ENCODE data around the gene SLC9A9.

DNA sequence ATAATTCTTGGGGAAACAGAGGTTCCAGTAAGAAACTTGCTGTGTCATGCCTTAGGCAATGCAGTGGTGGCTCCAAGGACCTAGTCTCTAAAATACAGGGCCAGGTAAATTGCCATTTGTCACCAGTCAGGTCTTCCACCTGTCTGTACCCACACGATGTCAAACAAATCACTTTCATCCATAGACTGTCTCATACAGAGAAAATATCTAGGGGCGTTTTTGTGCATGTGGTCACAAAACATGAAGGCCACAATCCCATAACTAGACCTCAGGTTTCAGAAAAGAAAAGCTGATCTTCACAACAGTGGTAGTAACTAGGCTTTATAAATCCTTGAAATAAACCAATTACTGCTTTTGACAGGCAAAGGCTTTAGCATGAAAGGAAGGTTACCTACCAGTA, 92.3 kb downstream of the SLC9A9 start:
- TF ChIP-seq CTCF (IDR thresholded peaks at IDR 0.05; ENCODE audit: control extremely low read depth in 1 of 3, insufficient read depth in 1 of 3, low read depth in 1 of 3, low read length in 3 of 3): no peak
- no peak for TF ChIP-seq SP1 (IDR thresholded peaks at IDR 0.05; ENCODE audit: low read depth, low read length)
- TF ChIP-seq, protein P1, sequence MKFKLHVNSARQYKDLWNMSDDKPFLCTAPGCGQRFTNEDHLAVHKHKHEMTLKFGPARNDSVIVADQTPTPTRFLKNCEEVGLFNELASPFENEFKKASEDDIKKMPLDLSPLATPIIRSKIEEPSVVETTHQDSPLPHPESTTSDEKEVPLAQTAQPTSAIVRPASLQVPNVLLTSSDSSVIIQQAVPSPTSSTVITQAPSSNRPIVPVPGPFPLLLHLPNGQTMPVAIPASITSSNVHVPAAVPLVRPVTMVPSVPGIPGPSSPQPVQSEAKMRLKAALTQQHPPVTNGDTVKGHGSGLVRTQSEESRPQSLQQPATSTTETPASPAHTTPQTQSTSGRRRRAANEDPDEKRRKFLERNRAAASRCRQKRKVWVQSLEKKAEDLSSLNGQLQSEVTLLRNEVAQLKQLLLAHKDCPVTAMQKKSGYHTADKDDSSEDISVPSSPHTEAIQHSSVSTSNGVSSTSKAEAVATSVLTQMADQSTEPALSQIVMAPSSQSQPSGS (IDR thresholded peaks at IDR 0.05; ENCODE audit: low read length): no peak
- TF ChIP-seq CHD1 (IDR thresholded peaks at IDR 0.05; ENCODE audit: low read depth, low read length): no peak
- TF ChIP-seq CBX5 (IDR thresholded peaks at IDR 0.05; ENCODE audit: low read depth, low read length): no peak
- no peak for TF ChIP-seq POLR2A (IDR thresholded peaks at IDR 0.05; ENCODE audit: control extremely low read depth in 1 of 2, low read depth in 2 of 2, low read length in 2 of 2)
- no peak for TF ChIP-seq HDAC2 (IDR thresholded peaks at IDR 0.05; ENCODE audit: borderline replicate concordance in 1 of 2, low read depth in 2 of 2, low read length in 2 of 2)
- TF ChIP-seq EZH2 (IDR thresholded peaks at IDR 0.05; ENCODE audit: low read depth, low read length, severe bottlenecking): no peak
- no peak for TF ChIP-seq NRF1 (IDR thresholded peaks at IDR 0.05; ENCODE audit: low read depth, low read length)
- TF ChIP-seq PHF8 (conservative IDR thresholded peaks at IDR 0.05; ENCODE audit: low read depth, low read length): no peak
- TF ChIP-seq, protein P2, sequence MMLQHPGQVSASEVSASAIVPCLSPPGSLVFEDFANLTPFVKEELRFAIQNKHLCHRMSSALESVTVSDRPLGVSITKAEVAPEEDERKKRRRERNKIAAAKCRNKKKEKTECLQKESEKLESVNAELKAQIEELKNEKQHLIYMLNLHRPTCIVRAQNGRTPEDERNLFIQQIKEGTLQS (IDR thresholded peaks at IDR 0.05; ENCODE audit: insufficient read depth, low read depth, low read length): no peak
- TF ChIP-seq, protein P3, sequence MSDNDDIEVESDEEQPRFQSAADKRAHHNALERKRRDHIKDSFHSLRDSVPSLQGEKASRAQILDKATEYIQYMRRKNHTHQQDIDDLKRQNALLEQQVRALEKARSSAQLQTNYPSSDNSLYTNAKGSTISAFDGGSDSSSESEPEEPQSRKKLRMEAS (IDR thresholded peaks at IDR 0.05): no peak
